GM12874 (cell line): ENCODE measurements around the gene DLGAP1.

Source experiments
- TF ChIP-seq, protein P1 (sequence below): IDR thresholded peaks from 2 replicates; pipeline ENCODE4 v1.5.1; 2011; ENCODE audit warnings: low read depth, mild to moderate bottlenecking, control low read depth, low read length, moderate library complexity; ENCODE audit not compliant: insufficient read depth

The DLGAP1 gene

DNA sequence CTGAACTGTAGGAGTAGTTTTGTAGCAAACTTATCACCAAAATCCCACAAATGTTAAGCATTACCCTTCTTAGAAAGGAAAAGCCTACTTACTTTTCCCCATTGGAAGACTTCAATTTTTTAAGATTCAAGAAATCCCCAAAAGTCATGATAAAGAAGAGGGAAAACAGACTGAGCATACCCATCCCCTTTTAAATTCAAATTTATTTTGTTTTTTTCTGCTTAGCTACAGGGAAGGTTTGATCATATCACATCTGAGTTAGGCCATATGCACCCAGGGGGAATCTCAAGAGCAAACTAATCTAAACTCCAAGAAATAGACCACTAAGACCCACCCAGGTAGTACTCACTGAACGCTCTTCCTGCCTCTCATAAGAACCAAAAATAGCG lies 830.6 kb downstream of the DLGAP1 start:
- TF ChIP-seq, protein P1, sequence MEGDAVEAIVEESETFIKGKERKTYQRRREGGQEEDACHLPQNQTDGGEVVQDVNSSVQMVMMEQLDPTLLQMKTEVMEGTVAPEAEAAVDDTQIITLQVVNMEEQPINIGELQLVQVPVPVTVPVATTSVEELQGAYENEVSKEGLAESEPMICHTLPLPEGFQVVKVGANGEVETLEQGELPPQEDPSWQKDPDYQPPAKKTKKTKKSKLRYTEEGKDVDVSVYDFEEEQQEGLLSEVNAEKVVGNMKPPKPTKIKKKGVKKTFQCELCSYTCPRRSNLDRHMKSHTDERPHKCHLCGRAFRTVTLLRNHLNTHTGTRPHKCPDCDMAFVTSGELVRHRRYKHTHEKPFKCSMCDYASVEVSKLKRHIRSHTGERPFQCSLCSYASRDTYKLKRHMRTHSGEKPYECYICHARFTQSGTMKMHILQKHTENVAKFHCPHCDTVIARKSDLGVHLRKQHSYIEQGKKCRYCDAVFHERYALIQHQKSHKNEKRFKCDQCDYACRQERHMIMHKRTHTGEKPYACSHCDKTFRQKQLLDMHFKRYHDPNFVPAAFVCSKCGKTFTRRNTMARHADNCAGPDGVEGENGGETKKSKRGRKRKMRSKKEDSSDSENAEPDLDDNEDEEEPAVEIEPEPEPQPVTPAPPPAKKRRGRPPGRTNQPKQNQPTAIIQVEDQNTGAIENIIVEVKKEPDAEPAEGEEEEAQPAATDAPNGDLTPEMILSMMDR, result no peak

DNA sequence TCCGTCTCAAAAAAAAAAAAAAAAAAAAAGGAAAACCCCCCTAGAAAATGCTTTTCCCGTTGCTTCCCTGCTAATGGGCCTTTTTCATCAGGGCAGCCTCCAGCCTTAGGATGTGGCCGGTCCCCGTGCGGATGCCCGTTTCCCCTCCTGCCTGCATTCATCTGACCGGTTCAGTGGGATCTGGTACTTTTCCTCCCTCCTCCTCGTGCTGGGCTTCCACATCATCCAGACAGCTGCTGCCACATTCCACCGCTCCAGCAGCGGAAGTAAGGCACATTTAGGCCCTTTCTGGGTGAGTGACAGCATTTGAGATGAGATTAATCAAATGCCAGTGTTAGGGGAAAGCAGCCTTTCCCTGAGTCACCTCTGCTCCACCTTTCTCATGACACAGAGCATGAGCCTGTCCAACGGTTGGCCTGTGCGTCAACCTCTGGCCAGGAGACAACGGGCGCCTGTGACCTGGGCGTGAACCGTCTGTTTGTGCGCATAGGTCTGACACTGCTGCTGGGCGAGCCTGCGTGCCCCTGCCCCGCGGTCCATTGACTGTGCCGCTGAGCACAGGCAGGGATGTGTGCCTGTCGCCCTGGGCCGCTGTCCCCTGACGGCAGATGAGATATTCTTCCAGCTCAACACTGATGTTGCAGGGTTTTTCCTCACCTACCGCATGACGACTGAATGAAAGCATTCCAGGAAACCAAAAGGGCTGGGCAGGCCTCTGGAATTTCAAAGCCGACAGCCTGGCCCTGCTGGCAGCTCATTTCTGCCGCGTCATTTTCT lies 831.1 kb downstream of the DLGAP1 start:
- TF ChIP-seq, protein P1, result no peak

DNA sequence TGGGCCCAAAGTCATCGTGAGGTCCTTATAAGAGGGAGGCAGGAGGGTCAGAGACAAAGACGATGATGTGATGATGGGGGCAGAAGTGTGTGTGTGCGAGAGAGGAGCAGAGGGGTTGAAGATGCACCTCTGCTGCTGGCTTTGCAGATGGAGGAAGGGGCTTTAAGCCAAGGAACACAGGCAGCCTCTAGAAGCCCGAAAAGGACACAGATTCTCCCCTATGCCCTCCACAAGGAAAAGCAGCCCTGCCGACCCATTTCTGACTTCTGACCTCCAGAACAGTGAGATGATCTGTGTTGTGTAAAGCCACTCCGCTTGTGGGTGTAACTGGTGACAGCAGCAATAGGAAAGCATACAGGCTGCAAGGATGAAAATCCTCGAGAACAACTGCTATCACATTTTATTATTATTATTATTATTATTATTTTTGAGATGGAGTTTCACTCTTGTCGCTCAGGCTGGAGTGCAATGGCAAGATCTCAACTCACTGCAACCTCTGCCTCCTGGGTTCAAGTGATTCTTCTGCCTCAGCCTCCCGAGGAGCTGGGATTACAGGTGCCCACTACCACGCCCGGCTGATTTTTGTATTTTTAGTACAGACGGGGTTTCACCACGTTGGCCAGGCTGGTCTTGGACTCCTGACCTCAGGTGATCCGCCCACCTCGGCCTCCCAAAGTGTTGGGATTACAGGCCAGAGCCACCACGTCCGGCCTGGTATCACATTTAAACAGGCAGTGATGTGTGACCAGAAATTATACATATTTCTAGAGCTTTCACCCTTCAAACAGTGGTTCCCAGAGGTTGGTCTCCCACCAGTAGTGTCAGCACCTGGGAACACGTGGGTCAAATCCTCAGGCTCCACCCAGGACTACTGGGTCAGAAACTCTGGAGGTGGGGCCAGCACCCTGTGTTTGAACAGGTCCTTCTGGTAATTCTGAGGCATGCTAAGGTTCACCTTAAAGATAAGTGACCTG lies 834.7 kb downstream of the DLGAP1 start:
- TF ChIP-seq, protein P1, result no peak

DNA sequence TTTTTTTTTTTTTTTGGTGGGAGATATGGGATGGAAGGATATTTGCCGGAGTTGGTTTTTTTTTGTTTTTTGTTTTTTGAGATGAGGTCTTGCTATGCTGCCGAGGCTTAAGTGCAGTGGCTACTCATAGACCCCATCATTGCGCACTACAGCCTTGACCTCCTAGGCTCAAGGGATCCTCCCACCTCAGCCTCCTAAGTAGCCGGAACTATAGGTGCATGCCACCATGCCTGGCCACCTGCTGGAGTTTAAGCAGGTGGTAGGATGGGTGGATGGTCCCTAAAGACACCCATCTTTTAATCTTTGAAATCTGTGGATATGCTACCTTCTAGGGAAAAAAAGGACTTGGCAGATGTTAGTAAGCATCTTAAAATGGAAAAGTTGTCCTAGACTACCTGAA lies 835.4 kb downstream of the DLGAP1 start:
- TF ChIP-seq, protein P1, result no peak

DNA sequence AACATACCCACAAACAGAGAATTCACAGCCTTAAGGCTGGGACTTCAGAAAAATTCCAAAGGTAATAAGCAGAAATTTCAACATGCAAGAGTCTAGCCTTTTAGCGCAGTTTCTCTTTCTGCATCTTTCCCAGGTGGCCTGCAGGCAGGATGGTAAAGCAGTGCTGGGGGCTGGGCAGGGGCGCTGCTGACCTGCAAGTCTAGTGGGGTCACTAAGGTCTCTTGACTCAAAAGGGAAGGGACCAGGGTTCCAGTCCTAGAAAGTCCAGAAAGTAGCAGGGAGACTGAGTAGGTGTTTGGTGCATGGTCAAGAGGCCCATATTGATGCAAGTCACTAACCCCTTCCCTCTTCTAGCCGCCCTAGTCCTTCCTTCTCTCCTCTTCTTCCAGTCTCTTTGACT lies 835.9 kb downstream of the DLGAP1 start:
- TF ChIP-seq, protein P1, result no peak

DNA sequence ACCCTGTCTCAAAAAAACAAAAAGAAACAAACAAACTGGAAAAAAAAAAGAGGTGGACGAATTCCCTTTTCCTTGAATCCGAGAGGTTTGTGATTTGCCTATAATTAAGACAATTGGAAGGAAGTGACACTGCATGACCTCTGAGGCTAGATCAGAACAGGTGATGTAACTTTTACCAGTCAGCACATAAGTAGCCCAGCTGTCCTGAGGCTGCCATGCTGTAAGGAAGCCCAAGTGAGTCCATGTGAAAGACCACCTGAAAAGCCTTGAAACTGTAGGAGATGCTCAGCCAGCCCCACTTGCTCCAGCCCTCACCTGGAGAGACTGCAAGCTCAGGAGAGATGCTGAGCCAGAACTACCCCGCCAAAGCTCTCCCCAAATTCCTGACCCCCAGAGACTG lies 838.4 kb downstream of the DLGAP1 start:
- TF ChIP-seq, protein P1, result no peak

DNA sequence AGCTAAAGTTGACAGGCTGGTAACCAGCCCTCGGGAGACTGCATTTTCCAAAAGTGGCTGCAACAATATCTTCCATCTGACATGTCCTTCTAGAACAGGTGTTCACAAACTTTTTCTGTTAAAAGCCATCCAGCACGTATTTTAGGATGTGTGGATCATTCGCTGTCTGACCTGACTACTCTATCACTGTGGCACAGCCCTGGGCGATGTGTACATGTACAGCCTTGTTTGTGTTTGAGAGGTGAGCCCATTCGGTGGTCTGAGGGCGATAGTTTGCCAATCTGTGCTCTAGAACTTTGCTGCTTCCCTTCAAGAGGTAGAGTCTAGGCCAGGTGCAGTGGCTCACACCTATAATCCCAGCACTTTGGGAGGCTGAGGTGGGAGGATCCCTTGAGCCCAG lies 839.0 kb downstream of the DLGAP1 start:
- TF ChIP-seq, protein P1, result no peak
